SW480 (cell line): ENCODE results near the gene MYO7A.

Experiments used
- DNase-seq: peaks from one replicate; pipeline ENCODE4 v3.0.0-alpha.2; 2016; ENCODE audit warnings: low spot score

MYO7A gene

DNA sequence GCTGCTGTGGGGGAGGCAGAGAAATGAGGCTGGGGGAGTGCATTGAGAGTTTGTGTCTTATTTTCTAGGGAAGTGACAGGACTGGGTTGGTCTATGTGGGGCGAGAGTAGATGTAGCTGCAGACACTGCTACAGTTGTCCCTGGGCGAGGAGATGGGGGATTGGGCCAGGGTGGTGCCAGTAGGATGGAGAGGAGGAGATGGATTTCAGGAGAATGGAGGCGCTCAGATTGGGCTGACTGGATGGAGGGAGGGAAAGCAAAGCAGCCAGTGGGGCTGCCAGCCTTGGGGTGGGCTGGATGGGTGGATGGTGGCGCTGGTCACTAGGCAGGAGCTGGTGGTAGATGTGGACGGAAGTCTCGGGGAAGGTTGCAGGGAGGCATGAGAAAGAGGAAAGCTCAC, 16.1 kb upstream of the MYO7A start:
- no peak for DNase-seq

DNA sequence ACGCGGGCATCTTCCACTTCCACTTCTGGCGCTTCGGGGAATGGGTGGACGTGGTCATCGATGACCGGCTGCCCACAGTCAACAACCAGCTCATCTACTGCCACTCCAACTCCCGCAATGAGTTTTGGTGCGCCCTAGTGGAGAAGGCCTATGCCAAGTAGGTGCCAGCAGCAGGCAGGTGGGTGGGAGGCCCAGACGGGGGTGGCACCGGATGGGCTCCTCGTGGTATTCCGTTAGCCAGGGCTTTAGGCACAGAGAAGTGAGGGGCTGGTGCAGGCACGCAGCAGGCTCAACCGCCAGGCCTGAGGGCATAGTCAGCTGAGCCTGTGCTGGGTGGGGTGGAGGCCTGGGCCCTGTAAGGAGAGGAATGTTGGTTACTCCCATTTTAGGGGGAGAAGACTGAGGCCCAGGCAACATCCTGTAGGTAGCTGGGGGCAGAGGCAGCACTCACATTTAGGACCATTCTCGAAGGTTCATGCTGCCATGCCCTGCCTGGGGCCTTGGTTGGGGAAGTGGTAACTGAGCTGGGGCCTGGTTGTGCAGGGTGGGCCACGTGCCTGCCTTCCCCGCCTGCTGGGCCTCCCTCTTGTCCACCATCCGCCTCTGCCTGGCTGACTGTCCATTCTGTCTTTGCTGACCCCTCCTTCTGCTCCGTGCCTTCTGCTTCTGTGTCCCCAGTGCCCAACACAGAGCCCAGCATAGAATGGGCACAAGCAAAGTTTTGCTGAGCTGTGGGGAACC, 15.2 kb upstream of the MYO7A start:
- DNase-seq: no peak

DNA sequence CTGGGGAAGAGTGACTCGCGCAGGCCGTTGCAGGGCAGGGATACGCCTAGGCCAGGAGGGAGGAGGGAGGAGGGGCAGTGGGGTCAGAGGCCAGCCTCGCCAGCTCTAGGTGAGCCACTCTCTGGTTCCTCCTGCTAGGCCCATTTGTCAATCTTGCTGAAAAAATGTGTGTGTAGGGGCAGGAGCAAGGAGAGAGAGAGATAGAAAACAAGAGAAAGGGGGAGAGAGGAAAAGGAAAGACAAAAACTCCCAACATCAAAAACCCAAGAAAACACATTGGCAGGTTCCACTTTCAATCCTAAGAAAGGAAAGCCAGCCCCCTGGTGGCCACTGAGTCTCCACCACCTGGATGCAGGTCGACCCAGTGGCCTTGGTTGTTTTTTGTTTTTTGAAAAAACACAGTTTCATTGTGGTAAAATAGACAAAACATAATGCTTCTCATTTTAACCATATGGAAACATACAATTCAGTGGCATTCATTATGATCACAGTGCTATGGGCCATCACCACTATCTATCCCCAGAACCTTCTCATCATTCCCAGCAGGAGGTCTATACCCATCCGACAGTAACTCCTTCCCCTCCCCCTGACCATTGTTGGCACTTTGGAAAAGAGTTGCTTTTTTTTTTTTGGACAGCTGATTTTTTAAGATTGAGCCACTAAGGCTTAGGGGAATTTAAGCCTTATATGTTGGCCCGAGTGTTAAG, 14.5 kb upstream of the MYO7A start:
- no peak for DNase-seq

DNA sequence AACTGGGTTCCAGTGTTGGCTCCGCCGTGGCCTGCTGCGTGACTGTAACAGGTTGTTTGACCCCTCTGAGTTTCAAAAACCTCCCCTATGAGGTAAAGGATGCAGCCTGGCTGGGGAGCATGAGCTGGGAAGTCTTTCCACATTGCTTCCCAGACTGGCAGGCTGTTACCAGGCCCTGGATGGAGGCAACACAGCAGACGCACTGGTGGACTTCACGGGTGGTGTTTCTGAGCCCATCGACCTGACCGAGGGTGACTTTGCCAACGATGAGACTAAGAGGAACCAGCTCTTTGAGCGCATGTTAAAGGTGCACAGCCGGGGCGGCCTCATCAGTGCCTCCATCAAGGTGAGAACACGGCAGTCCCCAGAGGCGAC, 14.0 kb upstream of the MYO7A start:
- no peak for DNase-seq

DNA sequence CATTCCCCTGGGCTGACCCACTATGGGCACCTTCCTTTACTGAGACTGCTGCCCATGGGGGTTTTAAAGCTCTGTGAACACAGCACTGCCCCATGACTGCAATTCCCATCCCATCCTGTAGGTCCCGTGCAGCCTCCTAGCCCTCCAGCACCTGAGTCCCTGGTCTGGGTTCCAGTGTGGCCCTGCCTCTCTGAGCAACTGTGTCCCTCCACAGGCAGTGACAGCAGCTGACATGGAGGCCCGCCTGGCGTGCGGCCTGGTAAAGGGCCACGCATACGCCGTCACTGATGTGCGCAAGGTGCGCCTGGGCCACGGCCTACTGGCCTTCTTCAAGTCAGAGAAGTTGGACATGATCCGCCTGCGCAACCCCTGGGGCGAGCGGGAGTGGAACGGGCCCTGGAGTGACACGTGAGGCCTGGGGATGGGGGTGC, 12.8 kb upstream of the MYO7A start:
- DNase-seq: no peak

DNA sequence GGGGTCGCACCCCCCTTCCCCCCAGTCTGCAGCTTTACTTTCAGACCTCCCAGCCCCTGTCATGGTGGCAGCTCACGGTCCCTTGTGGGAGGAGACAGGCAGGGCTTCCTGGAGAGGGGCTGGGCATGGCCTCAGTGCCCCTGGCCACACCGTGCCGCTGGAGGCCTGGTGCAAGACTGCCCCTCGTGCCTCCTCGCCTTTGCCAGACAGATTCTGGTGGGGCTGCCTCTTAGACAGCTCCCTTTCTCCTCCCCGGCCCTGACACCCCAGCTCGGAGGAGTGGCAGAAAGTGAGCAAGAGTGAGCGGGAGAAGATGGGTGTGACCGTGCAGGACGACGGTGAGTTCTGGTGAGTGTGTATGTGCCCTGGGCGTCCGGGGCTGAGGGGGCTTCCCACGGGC, 12.1 kb upstream of the MYO7A start:
- no peak for DNase-seq

DNA sequence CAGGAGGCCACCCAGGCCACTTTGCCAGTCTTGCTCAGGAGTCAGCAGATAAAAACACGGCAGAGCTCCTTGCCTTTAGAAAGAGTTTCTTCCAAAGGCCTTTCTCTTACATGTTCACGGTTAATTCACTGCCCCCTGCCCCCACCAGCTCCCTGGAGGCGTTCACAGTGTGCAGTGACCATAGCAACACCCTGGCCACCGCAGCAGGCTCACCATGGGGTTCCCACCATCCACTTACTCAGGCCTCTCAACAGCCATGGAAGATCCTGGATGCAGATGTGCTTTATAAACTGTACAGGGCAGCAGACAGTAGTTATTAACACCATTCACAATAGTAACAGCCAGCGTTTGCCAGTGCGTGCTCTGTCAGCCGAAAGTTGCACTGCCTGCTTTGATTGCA, 10.6 kb upstream of the MYO7A start:
- no peak for DNase-seq

DNA sequence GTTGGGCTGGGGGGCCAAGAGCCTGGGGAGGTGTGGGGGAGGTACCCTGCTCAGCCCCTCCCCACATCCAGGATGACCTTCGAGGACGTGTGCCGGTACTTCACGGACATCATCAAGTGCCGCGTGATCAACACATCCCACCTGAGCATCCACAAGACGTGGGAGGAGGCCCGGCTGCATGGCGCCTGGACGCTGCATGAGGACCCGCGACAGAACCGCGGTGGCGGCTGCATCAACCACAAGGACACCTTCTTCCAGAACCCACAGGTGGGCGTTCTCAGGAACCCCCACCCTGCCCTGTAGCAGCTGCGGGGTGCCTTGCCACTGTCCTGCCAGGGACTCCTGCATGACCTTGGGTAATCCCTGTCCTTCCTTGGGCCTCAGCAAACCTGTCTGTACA, 10.0 kb upstream of the MYO7A start:
- no peak for DNase-seq

DNA sequence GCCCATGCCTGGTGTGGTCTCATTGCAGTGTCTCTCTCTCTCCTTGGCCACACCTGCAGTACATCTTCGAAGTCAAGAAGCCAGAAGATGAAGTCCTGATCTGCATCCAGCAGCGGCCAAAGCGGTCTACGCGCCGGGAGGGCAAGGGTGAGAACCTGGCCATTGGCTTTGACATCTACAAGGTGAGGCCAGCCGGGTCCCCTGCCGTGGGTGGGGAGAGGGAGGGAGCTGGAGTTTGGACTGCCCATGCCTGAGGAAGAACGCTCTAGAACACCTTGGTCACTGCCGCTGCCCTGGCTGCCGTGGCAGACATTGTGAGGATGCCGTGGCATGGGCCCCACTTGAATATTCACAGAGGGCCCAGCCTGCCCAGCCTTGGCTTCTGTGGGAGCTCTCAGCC, 9.1 kb upstream of the MYO7A start:
- no peak for DNase-seq

DNA sequence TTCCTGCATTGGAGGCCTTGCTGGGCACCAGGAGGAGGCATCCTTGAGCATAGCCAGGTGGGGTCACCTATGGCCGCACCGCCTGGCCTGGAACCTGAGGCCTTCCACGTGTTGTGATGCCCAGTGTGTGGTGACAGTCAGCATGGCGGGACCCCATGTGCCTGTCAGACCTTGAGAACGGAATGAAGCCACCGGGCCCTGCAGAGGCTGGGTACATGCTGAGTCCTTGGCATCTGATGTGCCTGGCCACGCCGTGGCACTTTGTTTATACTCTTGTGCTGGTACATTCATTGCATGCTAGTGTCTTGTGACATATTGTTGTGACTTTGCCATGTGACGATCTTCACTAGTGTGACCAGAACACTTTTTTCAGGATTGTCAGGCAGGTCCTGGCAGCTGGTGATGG, 8.5 kb upstream of the MYO7A start:
- no peak for DNase-seq

DNA sequence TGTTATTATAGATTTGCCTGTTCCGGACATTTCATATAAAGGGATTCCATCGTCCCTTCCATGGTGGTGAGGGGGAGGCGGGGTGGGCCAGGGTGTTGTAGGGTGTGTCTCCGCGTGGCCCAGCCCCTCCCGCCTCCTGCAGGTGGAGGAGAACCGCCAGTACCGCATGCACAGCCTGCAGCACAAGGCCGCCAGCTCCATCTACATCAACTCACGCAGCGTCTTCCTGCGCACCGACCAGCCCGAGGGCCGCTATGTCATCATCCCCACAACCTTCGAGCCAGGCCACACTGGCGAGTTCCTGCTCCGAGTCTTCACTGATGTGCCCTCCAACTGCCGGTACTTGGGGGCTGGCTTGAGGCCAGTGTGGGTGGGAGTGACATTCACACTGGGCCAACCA, 7.5 kb upstream of the MYO7A start:
- DNase-seq: no peak

DNA sequence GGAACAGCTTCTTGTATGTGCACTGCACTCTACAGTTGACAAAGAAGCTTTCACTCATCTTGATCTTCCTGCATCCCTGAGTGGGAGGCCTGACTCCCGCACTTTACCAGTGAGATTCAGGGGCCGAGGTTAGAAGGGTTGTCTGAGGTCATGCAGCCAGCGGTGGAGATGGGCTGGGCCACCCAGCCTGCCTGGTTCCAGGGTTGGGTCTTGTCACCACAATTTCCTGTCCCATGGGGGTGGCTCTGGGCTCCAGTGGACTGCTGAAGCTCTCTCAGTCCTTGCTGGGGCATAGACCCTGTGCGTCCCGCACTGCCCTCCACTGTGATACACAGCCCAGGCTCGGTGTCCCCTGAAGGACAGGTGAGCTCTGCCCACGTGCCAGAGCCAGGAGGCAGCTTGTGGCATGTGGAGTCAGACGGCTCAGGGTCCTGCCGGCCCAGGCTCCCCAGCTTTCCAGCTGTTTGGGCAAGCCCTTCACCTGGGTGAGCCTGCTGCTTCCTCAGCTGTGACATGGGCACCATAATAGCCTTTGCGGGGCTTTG, 6.9 kb upstream of the MYO7A start:
- DNase-seq: no peak

DNA sequence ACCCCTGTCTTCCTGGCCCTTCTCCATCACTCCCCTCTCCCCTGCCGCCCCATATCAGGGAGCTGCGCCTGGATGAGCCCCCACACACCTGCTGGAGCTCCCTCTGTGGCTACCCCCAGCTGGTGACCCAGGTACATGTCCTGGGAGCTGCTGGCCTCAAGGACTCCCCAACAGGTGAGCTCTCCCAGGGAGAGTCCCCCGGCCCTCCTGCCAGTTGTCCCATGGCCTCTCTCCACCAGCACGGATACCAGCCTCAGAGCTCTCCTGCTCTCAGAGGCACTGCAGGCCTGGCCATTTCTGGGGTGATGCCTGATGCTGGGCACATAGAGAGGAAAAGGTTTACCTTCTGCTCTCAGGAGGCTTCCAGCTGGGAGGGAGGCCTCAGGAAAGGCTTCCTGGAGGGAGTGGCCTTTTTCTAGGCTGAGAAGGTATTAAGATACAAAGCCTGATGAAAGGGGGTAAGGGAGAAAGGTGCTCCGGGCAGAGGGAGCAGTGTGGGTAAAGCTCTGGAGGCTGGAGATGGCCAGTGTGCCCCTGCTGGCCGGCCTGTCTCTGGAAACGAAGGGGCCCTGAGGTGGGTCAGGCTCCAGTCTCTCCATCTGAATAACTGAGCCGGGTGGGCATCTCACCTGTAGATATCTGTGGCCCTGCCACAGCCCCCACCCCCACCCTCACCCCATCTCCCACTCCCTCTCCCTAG, 6.0 kb upstream of the MYO7A start:
- no peak for DNase-seq

DNA sequence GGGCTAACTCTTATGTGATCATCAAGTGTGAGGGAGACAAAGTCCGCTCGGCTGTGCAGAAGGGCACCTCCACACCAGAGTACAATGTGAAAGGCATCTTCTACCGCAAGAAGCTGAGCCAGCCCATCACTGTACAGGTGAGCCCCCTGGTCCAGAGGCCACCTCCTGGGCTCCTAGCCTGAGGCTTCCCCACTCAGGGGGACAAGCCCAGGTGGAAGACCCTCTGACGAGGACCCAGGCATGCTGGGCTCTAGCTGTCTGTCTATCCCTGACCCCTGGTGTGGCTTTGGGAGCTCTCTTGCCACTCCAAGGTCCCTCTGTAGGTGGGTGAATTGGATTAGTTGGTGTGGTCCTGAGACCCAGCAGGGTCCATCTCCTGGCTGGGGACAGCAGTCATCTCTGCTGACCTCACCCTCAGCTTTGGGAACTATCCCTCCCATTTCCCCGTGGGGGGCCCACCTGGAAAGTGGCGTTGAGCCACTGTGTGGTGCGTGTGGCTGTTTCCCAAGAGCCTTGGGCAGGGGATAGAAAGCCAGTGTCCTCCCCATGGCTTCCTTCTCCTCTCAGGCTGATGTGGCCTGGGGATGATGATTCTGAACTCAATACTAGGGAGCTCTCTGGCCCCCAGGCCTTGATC, 5.4 kb upstream of the MYO7A start:
- no peak for DNase-seq

DNA sequence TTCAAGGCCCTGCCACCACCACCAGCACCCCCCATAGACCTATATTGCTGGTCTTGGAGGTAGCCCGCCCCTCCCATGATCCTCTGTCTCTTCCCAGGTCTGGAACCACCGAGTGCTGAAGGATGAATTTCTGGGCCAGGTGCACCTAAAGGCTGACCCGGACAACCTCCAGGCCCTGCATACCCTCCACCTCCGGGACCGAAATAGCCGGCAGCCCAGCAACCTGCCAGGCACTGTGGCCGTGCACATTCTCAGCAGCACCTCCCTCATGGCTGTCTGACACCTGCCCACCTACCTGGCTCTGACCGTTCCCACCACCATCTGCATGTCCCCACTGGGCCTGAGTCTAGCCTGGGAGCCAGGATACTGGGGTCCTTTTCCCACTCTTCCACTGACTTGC, 4.5 kb upstream of the MYO7A start:
- no peak for DNase-seq

DNA sequence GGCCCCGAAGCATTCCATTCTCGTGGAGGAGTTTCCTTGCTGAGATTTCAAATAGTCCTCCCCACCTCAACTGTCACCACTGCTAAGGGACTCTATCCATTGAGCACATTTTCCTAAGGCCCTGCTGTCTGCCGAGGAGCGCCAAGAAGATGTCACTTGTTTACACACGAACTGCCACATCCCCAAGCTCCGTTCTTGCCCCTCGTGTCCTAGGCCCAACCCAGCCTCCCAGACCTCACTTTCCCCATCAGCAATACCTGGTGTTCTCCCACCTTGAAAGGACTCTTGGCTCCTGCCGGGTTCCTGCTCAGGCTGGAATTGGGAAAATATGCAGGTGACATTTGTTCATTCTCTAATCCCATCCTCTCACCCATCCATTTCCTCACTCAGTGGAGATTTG, 4.0 kb upstream of the MYO7A start:
- DNase-seq: no peak

DNA sequence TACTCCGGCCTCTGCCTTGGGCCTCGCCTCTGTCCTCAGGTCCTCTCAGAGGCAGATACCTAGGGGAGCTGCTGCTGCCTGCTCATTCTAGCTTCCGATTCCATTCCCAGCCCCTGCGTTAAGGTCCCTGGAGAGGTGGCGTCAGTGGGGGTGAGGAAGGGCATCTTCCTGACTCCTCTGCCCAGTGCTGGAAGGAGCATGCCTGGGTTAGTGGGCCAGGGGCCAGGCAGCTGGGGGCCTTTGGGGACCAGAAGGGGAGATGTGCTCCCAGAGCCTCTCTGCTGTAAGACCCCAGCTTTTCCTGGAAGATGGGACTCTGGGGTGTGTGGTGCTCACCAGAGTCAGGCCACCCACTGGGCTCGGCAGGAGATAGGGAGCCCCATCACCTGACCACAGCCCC, 3.6 kb upstream of the MYO7A start:
- DNase-seq: no peak

DNA sequence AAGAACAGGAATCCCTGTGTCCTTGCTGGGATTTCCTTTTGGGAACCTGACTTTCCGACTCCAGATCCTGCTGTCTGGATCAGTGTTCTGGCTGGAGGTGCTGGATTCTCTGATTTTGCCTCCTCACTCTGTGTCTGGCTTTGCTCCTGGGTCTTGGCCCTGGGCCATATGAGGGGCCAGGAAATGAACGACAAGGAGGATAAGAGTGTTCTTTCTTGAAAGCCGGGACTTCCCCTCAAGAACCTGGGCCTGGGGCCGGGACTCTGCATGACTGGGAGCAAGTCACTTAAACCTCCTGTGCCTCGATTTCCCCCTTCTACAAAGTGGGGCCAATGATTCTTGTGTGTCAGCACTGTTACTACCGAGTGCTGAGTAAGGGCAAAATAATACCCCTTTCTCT, 2.9 kb upstream of the MYO7A start:
- no peak for DNase-seq

DNA sequence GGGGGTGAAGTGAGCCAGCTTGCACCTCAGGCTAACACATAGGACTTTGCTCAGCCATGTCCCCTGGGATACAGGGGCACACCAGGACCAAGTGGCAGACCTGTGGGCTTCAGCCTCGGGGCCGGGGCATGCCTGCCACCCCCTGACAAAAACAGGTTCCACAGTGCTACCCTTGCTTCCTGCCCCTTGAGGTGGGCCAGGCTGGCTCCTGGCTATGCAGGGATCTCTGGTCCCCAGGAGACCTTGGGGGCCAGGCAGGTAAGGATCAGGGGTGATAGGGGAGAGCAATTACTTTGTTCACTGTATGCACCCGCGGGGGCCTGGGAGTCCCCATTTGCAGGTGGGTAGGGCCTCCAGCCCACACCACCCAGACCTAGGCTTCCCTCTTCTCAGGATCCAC, 2.4 kb upstream of the MYO7A start:
- no peak for DNase-seq

DNA sequence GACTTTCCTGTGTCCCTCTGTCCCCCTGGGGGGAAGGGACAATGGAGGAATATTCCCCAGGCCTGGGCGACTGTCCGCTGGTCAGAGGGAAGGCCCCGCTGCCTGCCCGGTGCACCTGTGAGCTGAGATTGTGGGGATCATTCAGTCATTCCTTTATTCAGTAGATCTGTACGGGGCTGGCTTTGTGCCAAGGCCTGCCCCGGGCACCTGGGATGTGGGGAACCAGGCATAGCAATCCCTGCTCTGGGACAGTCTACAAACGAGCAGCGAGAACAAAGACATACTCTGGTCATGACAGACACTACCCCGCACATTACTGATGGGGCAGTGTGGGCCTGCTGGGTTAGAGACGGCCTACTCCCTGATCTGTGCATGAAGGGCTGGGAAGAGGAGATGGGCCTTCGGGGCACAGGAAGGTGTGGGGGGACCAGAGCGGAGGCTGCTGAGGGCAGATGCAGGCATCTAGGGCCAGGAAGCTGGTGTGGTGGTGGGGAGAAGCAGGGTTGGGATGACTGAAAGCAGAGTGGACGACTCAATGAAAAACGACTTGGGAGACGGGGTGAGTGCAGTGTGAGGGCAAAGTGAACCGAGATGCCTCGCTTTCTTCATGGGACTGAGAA, 1.8 kb upstream of the MYO7A start:
- no peak for DNase-seq

DNA sequence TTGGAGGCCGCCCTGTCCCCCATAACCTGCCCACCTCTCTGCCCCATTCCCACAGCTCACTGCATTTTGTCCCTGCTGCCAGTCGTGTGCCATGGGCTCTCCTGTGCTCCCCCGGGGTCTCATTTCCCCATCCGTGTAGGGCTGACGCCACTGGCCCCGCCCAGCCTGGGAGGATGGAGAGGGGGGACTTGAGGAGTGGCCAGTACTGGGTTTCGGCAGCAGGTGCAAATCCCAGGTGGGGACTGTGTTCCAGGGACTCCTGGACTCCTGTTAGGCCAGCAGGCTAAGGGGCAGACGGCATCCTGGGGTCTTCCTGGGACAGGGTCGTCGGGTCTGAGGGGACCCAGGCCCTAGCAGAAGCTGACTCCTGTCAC, 1.2 kb upstream of the MYO7A start:
- DNase-seq: no peak

DNA sequence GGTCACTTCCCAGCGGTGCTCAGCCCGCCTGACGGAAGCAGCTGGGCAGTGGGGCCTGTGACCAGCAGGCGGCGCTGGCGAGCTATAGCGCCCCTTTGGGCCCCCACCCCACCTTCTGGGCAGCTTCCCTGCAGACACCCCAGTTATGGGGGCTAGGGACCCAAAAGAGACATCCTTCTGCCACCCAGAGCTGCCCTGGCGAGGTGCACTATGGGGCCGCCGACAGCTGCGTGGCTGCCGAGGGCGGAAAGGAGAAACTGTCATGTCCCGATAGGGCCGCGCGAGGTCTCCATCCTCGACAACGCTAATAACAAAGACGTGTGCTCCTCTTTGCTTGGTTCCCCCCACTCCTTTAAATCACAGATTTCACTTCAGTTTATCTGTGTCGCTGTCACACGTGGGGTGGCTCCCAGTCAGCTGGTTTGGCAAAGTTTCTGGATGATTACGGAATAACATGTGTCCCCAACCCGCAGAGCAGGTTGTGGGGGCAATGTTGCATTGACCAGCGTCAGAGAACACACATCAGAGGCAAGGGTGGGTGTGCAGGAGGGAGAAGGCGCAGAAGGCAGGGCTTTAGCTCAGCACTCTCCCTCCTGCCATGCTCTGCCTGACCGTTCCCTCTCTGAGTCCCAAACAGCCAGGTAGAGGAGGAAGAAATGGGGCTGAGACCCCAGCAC, 673 bp upstream of the MYO7A start:
- no peak for DNase-seq
